ENCODE results near the gene PRDM16.

PRDM16 gene

DNA sequence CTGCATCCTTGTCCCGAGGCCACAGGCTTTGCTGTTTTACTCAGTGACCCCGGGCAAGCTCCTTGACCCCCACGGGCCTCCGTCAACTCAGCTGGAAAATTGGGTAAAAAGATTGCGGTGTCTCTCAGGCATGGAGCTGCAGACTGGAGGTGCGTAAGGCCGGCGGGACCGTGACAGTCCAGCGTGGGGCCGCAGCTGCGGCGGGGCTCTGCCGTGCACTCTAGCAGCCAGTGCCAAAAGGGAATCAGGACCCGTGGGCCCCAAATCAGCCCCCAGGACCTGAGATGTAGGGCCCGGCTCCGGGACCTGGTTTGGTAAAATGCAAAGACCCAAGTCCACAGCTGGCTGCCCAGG lies 158.3 kb downstream of the PRDM16 start:
- H3K4me3 ChIP-seq (ENCODE audit: low read depth, low read length): no peak overlapping the region
- TF ChIP-seq, protein P1, sequence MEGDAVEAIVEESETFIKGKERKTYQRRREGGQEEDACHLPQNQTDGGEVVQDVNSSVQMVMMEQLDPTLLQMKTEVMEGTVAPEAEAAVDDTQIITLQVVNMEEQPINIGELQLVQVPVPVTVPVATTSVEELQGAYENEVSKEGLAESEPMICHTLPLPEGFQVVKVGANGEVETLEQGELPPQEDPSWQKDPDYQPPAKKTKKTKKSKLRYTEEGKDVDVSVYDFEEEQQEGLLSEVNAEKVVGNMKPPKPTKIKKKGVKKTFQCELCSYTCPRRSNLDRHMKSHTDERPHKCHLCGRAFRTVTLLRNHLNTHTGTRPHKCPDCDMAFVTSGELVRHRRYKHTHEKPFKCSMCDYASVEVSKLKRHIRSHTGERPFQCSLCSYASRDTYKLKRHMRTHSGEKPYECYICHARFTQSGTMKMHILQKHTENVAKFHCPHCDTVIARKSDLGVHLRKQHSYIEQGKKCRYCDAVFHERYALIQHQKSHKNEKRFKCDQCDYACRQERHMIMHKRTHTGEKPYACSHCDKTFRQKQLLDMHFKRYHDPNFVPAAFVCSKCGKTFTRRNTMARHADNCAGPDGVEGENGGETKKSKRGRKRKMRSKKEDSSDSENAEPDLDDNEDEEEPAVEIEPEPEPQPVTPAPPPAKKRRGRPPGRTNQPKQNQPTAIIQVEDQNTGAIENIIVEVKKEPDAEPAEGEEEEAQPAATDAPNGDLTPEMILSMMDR (IDR thresholded peaks at IDR 0.05; ENCODE audit: low read depth, low read length): no peak
- TF ChIP-seq, protein P2, sequence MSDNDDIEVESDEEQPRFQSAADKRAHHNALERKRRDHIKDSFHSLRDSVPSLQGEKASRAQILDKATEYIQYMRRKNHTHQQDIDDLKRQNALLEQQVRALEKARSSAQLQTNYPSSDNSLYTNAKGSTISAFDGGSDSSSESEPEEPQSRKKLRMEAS (IDR thresholded peaks at IDR 0.05; ENCODE audit: low read depth, low read length): no peak
- TF ChIP-seq MYC (IDR thresholded peaks at IDR 0.05; ENCODE audit: low read depth, low read length) (no peak), POLR2A (IDR thresholded peaks at IDR 0.05; ENCODE audit: extremely low read depth, insufficient read length) (no peak)
- DNase-seq (ENCODE audit: low read depth): no peak

DNA sequence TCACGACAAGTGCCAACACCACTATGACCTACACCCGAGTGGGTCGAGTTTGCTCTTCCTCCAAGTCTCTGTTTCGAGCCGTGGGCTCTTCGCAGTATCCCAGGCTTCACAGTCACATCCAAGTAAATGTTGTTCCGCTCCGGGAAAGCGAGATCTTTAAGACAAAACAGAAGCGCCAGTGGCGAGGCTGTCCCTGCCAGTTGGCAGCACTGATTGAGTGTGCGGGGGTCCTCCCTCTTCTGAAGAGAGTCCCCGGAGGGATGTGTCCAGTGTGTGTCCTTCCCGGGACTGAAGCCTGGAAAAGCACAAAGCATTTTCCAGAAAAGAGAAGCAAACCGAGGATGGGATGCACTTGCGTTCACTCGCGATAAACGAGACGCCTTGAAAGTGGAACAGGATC lies 158.9 kb downstream of the PRDM16 start:
- no peak for DNase-seq (ENCODE audit: low read depth)
- no peak overlapping the region for H3K4me3 ChIP-seq (ENCODE audit: low read depth, low read length)
- TF ChIP-seq, protein P2 (IDR thresholded peaks at IDR 0.05; ENCODE audit: low read depth, low read length): no peak
- no peak for TF ChIP-seq MYC (IDR thresholded peaks at IDR 0.05; ENCODE audit: low read depth, low read length)
- TF ChIP-seq, protein P1 (IDR thresholded peaks at IDR 0.05; ENCODE audit: low read depth, low read length): no peak
- TF ChIP-seq POLR2A (IDR thresholded peaks at IDR 0.05; ENCODE audit: extremely low read depth, insufficient read length): no peak

DNA sequence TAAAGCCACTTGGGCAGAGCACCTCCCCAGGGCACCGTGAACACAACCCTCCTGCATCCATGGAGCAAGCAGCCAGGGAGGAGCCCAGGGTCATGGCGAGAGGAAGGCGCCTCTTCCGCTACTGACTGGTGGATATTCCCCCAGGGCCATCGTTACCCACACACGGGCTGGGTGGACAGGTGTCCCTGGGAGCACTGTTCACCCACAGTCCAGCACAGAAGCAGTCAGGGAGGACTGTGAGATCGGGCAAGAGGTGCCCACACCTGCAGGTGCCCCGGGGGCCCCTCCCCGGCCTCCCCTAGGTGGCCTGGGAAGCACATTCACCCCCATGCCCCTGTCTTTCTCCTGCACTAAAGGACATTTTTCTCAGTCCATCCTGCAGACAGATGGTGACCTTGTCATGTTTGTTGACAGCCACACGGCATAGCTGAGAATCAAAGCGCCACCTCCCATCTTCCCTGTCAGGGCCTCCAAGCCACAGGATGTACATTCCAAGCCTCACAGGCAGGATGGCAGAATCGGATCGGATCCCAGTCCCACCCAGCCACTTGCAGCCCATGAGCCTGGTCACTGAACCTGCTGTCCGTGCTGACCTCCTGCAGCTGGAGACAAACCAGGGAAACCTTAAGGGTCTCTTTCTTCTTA lies 160.2 kb downstream of the PRDM16 start:
- TF ChIP-seq POLR2A (IDR thresholded peaks at IDR 0.05; ENCODE audit: extremely low read depth, insufficient read length) (no peak), MYC (IDR thresholded peaks at IDR 0.05; ENCODE audit: low read depth, low read length) (no peak)
- TF ChIP-seq, protein P1 (IDR thresholded peaks at IDR 0.05; ENCODE audit: low read depth, low read length): no peak
- TF ChIP-seq, protein P2 (IDR thresholded peaks at IDR 0.05; ENCODE audit: low read depth, low read length): no peak
- no peak for DNase-seq (ENCODE audit: low read depth)
- H3K4me3 ChIP-seq (ENCODE audit: low read depth, low read length): no peak overlapping the region

DNA sequence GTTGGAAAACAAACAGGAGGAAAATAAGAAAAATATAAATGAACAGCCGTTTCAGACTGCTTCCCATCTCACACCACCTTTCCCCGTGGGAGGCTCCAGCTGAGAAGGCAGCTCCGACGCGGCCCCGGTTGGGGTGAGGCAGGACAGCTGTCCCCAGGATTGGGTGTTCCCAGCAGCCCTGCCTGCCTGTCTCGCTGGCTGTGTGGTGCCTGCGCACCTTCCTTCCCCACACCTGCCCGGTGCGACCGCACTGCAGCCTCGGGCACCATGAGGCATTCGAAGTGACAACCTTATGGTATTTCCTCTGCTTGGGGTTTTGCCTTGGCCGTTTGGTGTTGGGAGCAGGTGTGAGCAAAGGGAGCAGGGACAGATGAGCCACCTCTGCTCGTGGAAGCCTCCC lies 161.6 kb downstream of the PRDM16 start:
- no peak overlapping the region for H3K4me3 ChIP-seq (ENCODE audit: low read depth, low read length)
- DNase-seq (ENCODE audit: low read depth): no peak
- no peak for TF ChIP-seq POLR2A (IDR thresholded peaks at IDR 0.05; ENCODE audit: extremely low read depth, insufficient read length)
- no peak for TF ChIP-seq MYC (IDR thresholded peaks at IDR 0.05; ENCODE audit: low read depth, low read length)
- TF ChIP-seq, protein P2 (IDR thresholded peaks at IDR 0.05; ENCODE audit: low read depth, low read length): no peak
- TF ChIP-seq, protein P1 (IDR thresholded peaks at IDR 0.05; ENCODE audit: low read depth, low read length): no peak

DNA sequence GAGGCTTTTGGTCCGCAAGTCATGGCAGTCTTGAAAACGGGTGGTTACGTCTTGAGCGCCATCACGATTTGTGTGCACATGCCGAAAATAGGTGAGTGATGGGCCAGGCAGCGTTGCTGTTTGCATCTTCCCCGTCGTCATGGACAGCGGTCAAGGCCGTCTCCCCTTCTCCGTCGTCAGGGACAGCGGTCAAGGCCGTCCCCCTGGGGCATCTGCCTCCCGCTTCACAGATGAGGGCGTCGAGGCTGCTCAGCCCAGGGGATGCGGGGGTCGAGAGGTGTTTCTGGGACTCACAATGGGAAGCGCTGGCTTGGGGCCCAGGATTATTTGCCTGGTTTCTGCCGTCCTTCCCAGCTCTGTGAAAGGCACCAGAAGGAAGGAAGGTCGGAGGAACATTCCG lies 162.2 kb downstream of the PRDM16 start:
- no peak overlapping the region for H3K4me3 ChIP-seq (ENCODE audit: low read depth, low read length)

More for the DNA sequence above, 162.2 kb downstream of the PRDM16 start:
- TF ChIP-seq POLR2A (IDR thresholded peaks at IDR 0.05; ENCODE audit: extremely low read depth, insufficient read length) (no peak), MYC (IDR thresholded peaks at IDR 0.05; ENCODE audit: low read depth, low read length) (no peak)
- TF ChIP-seq, protein P2 (IDR thresholded peaks at IDR 0.05; ENCODE audit: low read depth, low read length): no peak
- TF ChIP-seq, protein P1 (IDR thresholded peaks at IDR 0.05; ENCODE audit: low read depth, low read length): no peak
- no peak for DNase-seq (ENCODE audit: low read depth)
